HL-60 (cell line): ENCODE results near the gene NCR1.

ENCODE experiments used
- DNase-seq, 2 experiments: peaks; one replicate each; pipeline ENCODE4 v3.0.0-alpha.2; 2010 to 2020; ENCODE audit warnings: low read depth in 1 of 2, low spot score in 1 of 2
- H3K27ac ChIP-seq: fragments of 250-450 bp; sonication (Bioruptor Pico); replicated peaks from 2 replicates; pipeline ENCODE4 v1.5.1; 2020; ENCODE audit warnings: mild to moderate bottlenecking, moderate library complexity
- H3K27me3 ChIP-seq: fragments of 250-450 bp; sonication (Bioruptor Pico); 2 replicates; pipeline ENCODE4 v1.5.1; 2021; ENCODE audit warnings: mild to moderate bottlenecking, moderate library complexity; ENCODE audit not compliant: insufficient read depth, poor library complexity, severe bottlenecking
- H3K4me3 ChIP-seq: replicated peaks from 2 replicates; pipeline ENCODE4 v1.5.1; 2011; ENCODE audit warnings: mild to moderate bottlenecking, control low read depth, low read length; ENCODE audit not compliant: insufficient read depth
- CTCF ChIP-seq: IDR thresholded peaks from one replicate; pipeline ENCODE4 v1.5.1; 2011; ENCODE audit warnings: low read length, control low read depth, inconsistent platforms; ENCODE audit not compliant: insufficient read depth
- GABPA ChIP-seq: IDR thresholded peaks from 2 replicates; pipeline ENCODE4 v1.6.1; 2012; ENCODE audit warnings: low read depth
- POLR2AphosphoS5 ChIP-seq: IDR thresholded peaks from 2 replicates; pipeline ENCODE4 v1.6.1; 2012; ENCODE audit warnings: low read depth
- REST ChIP-seq: IDR thresholded peaks from 2 replicates; pipeline ENCODE4 v1.6.1; 2012; ENCODE audit warnings: low read depth; ENCODE audit not compliant: insufficient replicate concordance
- SPI1 ChIP-seq: IDR thresholded peaks from 2 replicates; pipeline ENCODE4 v1.6.1; 2012; ENCODE audit warnings: low read depth, mild to moderate bottlenecking, borderline replicate concordance

NCR1 gene

GRCh38 chr19:54881884-54882283 lies 24.1 kb upstream of the NCR1 start:
- no peak for DNase-seq
- Histone ChIP-seq H3K27me3 (no peaks in the 10 kb centered on the region), H3K27ac (no peak overlapping the region), H3K4me3 (no peak overlapping the region)
- no peak for TF ChIP-seq SPI1
- TF ChIP-seq CTCF: no peak
- TF ChIP-seq REST: no peak
- no peak for TF ChIP-seq GABPA
- TF ChIP-seq POLR2AphosphoS5: no peak; the same call in 1 of the 2 replicates

- TF ChIP-seq REST (no peak), SPI1 (no peak), CTCF (no peak), POLR2AphosphoS5 (no peak), GABPA (no peak)
- Histone ChIP-seq H3K4me3 (no peak overlapping the region), H3K27me3 (no peaks in the 10 kb centered on the region), H3K27ac (no peak overlapping the region)
- no peak for DNase-seq
These were observed 23.2 kb upstream of the NCR1 start for GRCh38 chr19:54882758-54883157.

- DNase-seq: no peak
- H3K27me3 ChIP-seq: no peaks in the 10 kb centered on the region
- no peak overlapping the region for H3K27ac ChIP-seq
- H3K4me3 ChIP-seq: no peak overlapping the region
- no peak for TF ChIP-seq GABPA
- no peak for TF ChIP-seq POLR2AphosphoS5
- no peak for TF ChIP-seq SPI1
- TF ChIP-seq REST: no peak
- TF ChIP-seq CTCF: no peak
These were observed 22.7 kb upstream of the NCR1 start for GRCh38 chr19:54883228-54883627.
